GM18511 (cell line): ENCODE measurements around the gene PGM5.
A peak's percentile ranks its signal among the peaks of the same experiment; 100 is the strongest.
"Not testable (repeated sequence)": the region's sequence is repeated elsewhere in the genome, so short reads cannot be mapped to it uniquely, and the experiment has no call there.

Experiments
- ATAC-seq: cut with Tn5 transposase; IDR thresholded peaks from one replicate; pipeline ENCODE4 v1.9.1; 2021; ENCODE audit warnings: mild to moderate bottlenecking, moderate library complexity; ENCODE audit not compliant: unreplicated experiment

Gene PGM5

GRCh38 chr9:68356380-68357118 is at the start of gene PGM5:
TSS of gene PGM5 (plus strand) at chr9:68356611. CDS start at chr9:68357128, 517 bp downstream.
- peak; percentile 61 for ATAC-seq

- ATAC-seq, result not testable (repeated sequence)
These were observed 49.3 kb upstream of the PGM5 start for GRCh38 chr9:68307127-68307526.

GRCh38 chr9:68307654-68308053 is 48.8 kb upstream of the PGM5 start:
- ATAC-seq, result not testable (repeated sequence)

GRCh38 chr9:68311208-68311607 is 45.2 kb upstream of the PGM5 start:
- not testable (repeated sequence) for ATAC-seq

GRCh38 chr9:68318209-68318608 is 38.2 kb upstream of the PGM5 start:
- not testable (repeated sequence) for ATAC-seq

GRCh38 chr9:68323749-68324148 is 32.7 kb upstream of the PGM5 start:
- ATAC-seq, result not testable (repeated sequence)

- not testable (repeated sequence) for ATAC-seq
These were observed 31.9 kb upstream of the PGM5 start for GRCh38 chr9:68324518-68324917.

- ATAC-seq, result not testable (repeated sequence)
These were observed 27.3 kb upstream of the PGM5 start for GRCh38 chr9:68329106-68329505.

- not testable (repeated sequence) for ATAC-seq
These were observed 25.8 kb upstream of the PGM5 start for GRCh38 chr9:68330531-68331173.

- ATAC-seq, result not testable (repeated sequence)
These were observed 24.3 kb upstream of the PGM5 start for GRCh38 chr9:68332122-68332521.

GRCh38 chr9:68335935-68336334 is 20.5 kb upstream of the PGM5 start:
- ATAC-seq, result not testable (repeated sequence)

- not testable (repeated sequence) for ATAC-seq
These were observed 19.6 kb upstream of the PGM5 start for GRCh38 chr9:68336639-68337339.

- not testable (repeated sequence) for ATAC-seq
These were observed 18.4 kb upstream of the PGM5 start for GRCh38 chr9:68338000-68338399.

- ATAC-seq, result peak; percentile 90
These were observed 14.0 kb upstream of the PGM5 start for GRCh38 chr9:68342265-68343025.

GRCh38 chr9:68343242-68343641 is 13.2 kb upstream of the PGM5 start:
- not testable (repeated sequence) for ATAC-seq

- not testable (repeated sequence) for ATAC-seq
These were observed 12.4 kb upstream of the PGM5 start for GRCh38 chr9:68343992-68344391.

- not testable (repeated sequence) for ATAC-seq
These were observed 4.7 kb upstream of the PGM5 start for GRCh38 chr9:68351689-68352088.

GRCh38 chr9:68355993-68356379 is 425 bp upstream of the PGM5 start:
- not testable (repeated sequence) for ATAC-seq

GRCh38 chr9:68357119-68357714 is 806 bp downstream of the PGM5 start:
- ATAC-seq, result peak; percentile 25

- peak; percentile 80 for ATAC-seq
These were observed 10.6 kb downstream of the PGM5 start for GRCh38 chr9:68366933-68367547.
